ENCODE measurements around the gene TCEANC2. TPM values are rescaled to one million over a fixed set of nuclear protein-coding genes. Genes with fewer than 3 reads are reported as not detected.

Gene TCEANC2
- total RNA-seq, 1 donor, result 2.5 TPM

GRCh38 chr1:54070171-54070837 is 16.9 kb downstream of the TCEANC2 start:
- Histone ChIP-seq H3K36me3 (ENCODE audit: insufficient read depth, low read length) (peaks cover 5% of the 10 kb centered on the region), H3K4me2 (ENCODE audit: insufficient read depth, low read length) (no peak overlapping the region), H3K4me3 (ENCODE audit: insufficient read depth, low read length) (no peak overlapping the region), H4K20me1 (ENCODE audit: insufficient read depth, low read length) (no peaks in the 10 kb centered on the region), H2AFZ (ENCODE audit: low read length) (no peak overlapping the region), H3K79me2 (ENCODE audit: insufficient read depth, low read length) (no peaks in the 10 kb centered on the region), H3K9me3 (ENCODE audit: low read depth, low read length) (no peaks in the 10 kb centered on the region), H3K27me3 (ENCODE audit: insufficient read depth, low read length) (no peaks in the 10 kb centered on the region), H3K4me1 (ENCODE audit: insufficient read depth, low read length) (no peaks in the 10 kb centered on the region), H3K27ac (ENCODE audit: low read depth, low read length) (no peak overlapping the region)
- peak; percentile 85 for TF ChIP-seq CTCF (IDR thresholded peaks at IDR 0.05; ENCODE audit: extremely low read depth, low read depth, low read length)
- peak; percentile 84 for DNase-seq (ENCODE audit: insufficient read length, low spot score, missing footprints)

GRCh38 chr1:54077359-54077758 is 24.0 kb downstream of the TCEANC2 start:
- H3K36me3 ChIP-seq (ENCODE audit: insufficient read depth, low read length), result no peaks in the 10 kb centered on the region
- no peaks in the 10 kb centered on the region for H3K27me3 ChIP-seq (ENCODE audit: insufficient read depth, low read length)
- H3K4me3 ChIP-seq (ENCODE audit: insufficient read depth, low read length), result no peak overlapping the region

DNA sequence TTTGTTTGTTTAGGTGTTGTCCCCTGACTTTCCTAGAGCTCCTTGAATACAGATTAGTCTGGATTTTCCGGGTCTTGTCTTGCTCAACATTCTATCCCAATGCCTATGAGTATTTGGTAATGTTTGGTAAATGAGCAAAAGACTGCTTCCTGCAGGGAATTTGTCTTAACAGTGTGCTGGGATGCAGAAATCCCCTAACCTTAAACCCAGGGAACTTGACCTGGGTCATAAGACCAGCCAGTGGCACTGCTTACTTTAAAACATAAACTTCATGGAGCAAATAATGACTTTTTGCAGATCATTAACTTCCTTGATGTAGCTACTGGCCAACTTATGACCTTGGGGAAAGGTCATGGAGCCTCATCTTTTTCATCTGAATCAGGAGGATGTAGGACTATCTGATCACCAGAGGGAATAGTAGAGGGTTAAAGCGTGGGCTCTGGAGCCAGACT is 27.2 kb downstream of the TCEANC2 start:
- no peaks in the 10 kb centered on the region for H3K27me3 ChIP-seq (ENCODE audit: insufficient read depth, low read length)
- no peaks in the 10 kb centered on the region for H3K9me3 ChIP-seq (ENCODE audit: low read depth, low read length)
- H2AFZ ChIP-seq (ENCODE audit: low read length), result no peak overlapping the region
- TF ChIP-seq CTCF (IDR thresholded peaks at IDR 0.05; ENCODE audit: extremely low read depth, low read depth, low read length), result no peak
- no peaks in the 10 kb centered on the region for H3K4me1 ChIP-seq (ENCODE audit: insufficient read depth, low read length)
- H3K79me2 ChIP-seq (ENCODE audit: insufficient read depth, low read length), result no peaks in the 10 kb centered on the region
- no peak overlapping the region for H3K4me2 ChIP-seq (ENCODE audit: insufficient read depth, low read length)
- no peak for DNase-seq (ENCODE audit: insufficient read length, low spot score, missing footprints)
- no peaks in the 10 kb centered on the region for H3K36me3 ChIP-seq (ENCODE audit: insufficient read depth, low read length)
- no peak overlapping the region for H3K4me3 ChIP-seq (ENCODE audit: insufficient read depth, low read length)
- no peaks in the 10 kb centered on the region for H4K20me1 ChIP-seq (ENCODE audit: insufficient read depth, low read length)
- H3K27ac ChIP-seq (ENCODE audit: low read depth, low read length), result no peak overlapping the region

More at GRCh38 chr1:54077359-54077758, 24.0 kb downstream of the TCEANC2 start:
- no peaks in the 10 kb centered on the region for H3K79me2 ChIP-seq (ENCODE audit: insufficient read depth, low read length)
- H3K9me3 ChIP-seq (ENCODE audit: low read depth, low read length), result no peaks in the 10 kb centered on the region
- TF ChIP-seq CTCF (IDR thresholded peaks at IDR 0.05; ENCODE audit: extremely low read depth, low read depth, low read length), result no peak
- no peak for DNase-seq (ENCODE audit: insufficient read length, low spot score, missing footprints)
- no peak overlapping the region for H3K27ac ChIP-seq (ENCODE audit: low read depth, low read length)
- H3K4me2 ChIP-seq (ENCODE audit: insufficient read depth, low read length), result no peak overlapping the region
- H3K4me1 ChIP-seq (ENCODE audit: insufficient read depth, low read length), result no peaks in the 10 kb centered on the region
- no peak overlapping the region for H2AFZ ChIP-seq (ENCODE audit: low read length)
- no peaks in the 10 kb centered on the region for H4K20me1 ChIP-seq (ENCODE audit: insufficient read depth, low read length)

- no peaks in the 10 kb centered on the region for H3K36me3 ChIP-seq (ENCODE audit: insufficient read depth, low read length)
- H2AFZ ChIP-seq (ENCODE audit: low read length), result peak overlapping the region; percentile 57
These were observed 28.2 kb downstream of the TCEANC2 start for GRCh38 chr1:54081306-54082270.

More at GRCh38 chr1:54081306-54082270, 28.2 kb downstream of the TCEANC2 start:
- peak; percentile 35 for DNase-seq (ENCODE audit: insufficient read length, low spot score, missing footprints)
- no peaks in the 10 kb centered on the region for H3K4me1 ChIP-seq (ENCODE audit: insufficient read depth, low read length)
- H3K9me3 ChIP-seq (ENCODE audit: low read depth, low read length), result no peaks in the 10 kb centered on the region
- TF ChIP-seq CTCF (IDR thresholded peaks at IDR 0.05; ENCODE audit: extremely low read depth, low read depth, low read length), result peak; percentile 95
- no peaks in the 10 kb centered on the region for H3K79me2 ChIP-seq (ENCODE audit: insufficient read depth, low read length)
- H3K27ac ChIP-seq (ENCODE audit: low read depth, low read length), result no peak overlapping the region
- peak overlapping the region; percentile 37 for H3K4me2 ChIP-seq (ENCODE audit: insufficient read depth, low read length)
- no peaks in the 10 kb centered on the region for H4K20me1 ChIP-seq (ENCODE audit: insufficient read depth, low read length)
- no peaks in the 10 kb centered on the region for H3K27me3 ChIP-seq (ENCODE audit: insufficient read depth, low read length)
- H3K4me3 ChIP-seq (ENCODE audit: insufficient read depth, low read length), result no peak overlapping the region

All from osteoblast (primary cell).